ENCODE results near the gene AHRR.
A peak's percentile ranks its signal among the peaks of the same experiment; 100 is the strongest.

Gene AHRR

GRCh38 chr5:390623-391491, 69.3 kb downstream of the AHRR start:
- Histone ChIP-seq H3K36me3 (ENCODE audit: insufficient read depth, low read length) (no peaks in the 10 kb centered on the region; the same call in 1 of the 2 replicates), H3F3A (ENCODE audit: insufficient read depth, low read length) (no peaks in the 10 kb centered on the region), H4K20me1 (ENCODE audit: insufficient read depth, low read length) (no peaks in the 10 kb centered on the region), H3K79me2 (ENCODE audit: insufficient read depth, low read length) (no peaks in the 10 kb centered on the region), H3K27me3 (ENCODE audit: insufficient read depth, low read length) (no peaks in the 10 kb centered on the region), H3K4me2 (ENCODE audit: low read length) (peak overlapping the region; percentile 81), H2AFZ (ENCODE audit: low read length) (no peak overlapping the region), H3K9me3 (ENCODE audit: low read length) (peaks cover 4% of the 10 kb centered on the region; the same call in 1 of the 2 replicates), H3K4me1 (ENCODE audit: insufficient read depth, low read length, severe bottlenecking) (peaks cover 86% of the 10 kb centered on the region), H3K27ac (ENCODE audit: low read depth, low read length, poor library complexity, severe bottlenecking) (peak overlapping the region; percentile 90), H3K4me3 (ENCODE audit: low read depth, low read length, poor library complexity, severe bottlenecking) (peak overlapping the region; percentile 55), H3K9me2 (ENCODE audit: low read depth, low read length) (no peaks in the 10 kb centered on the region), H3K9ac (ENCODE audit: low read length) (peak overlapping the region; percentile 68)
- TF ChIP-seq EZH2 (IDR thresholded peaks at IDR 0.05; ENCODE audit: borderline replicate concordance, low read length) (no peak), CTCF (IDR thresholded peaks at IDR 0.05; ENCODE audit: low read length) (no peak)

GRCh38 chr5:392431-392988, 71.0 kb downstream of the AHRR start:
- TF ChIP-seq CTCF (IDR thresholded peaks at IDR 0.05; ENCODE audit: low read length) = no peak
- no peak for TF ChIP-seq EZH2 (IDR thresholded peaks at IDR 0.05; ENCODE audit: borderline replicate concordance, low read length)
- Histone ChIP-seq H3K9me2 (ENCODE audit: low read depth, low read length) (no peaks in the 10 kb centered on the region), H3K36me3 (ENCODE audit: insufficient read depth, low read length) (no peaks in the 10 kb centered on the region), H3K9me3 (ENCODE audit: low read length) (no peaks in the 10 kb centered on the region), H3F3A (ENCODE audit: insufficient read depth, low read length) (no peaks in the 10 kb centered on the region), H3K27ac (ENCODE audit: low read depth, low read length, poor library complexity, severe bottlenecking) (peak overlapping the region; percentile 95), H2AFZ (ENCODE audit: low read length) (no peak overlapping the region), H4K20me1 (ENCODE audit: insufficient read depth, low read length) (no peaks in the 10 kb centered on the region), H3K9ac (ENCODE audit: low read length) (peak overlapping the region; percentile 59), H3K79me2 (ENCODE audit: insufficient read depth, low read length) (no peaks in the 10 kb centered on the region), H3K4me1 (ENCODE audit: insufficient read depth, low read length, severe bottlenecking) (peaks cover 80% of the 10 kb centered on the region), H3K4me2 (ENCODE audit: low read length) (peak overlapping the region; percentile 57), H3K4me3 (ENCODE audit: low read depth, low read length, poor library complexity, severe bottlenecking) (peak overlapping the region; percentile 51), H3K27me3 (ENCODE audit: insufficient read depth, low read length) (no peaks in the 10 kb centered on the region)

GRCh38 chr5:393846-394275, 72.3 kb downstream of the AHRR start:
- Histone ChIP-seq H3K4me3 (ENCODE audit: low read depth, low read length, poor library complexity, severe bottlenecking) (peak overlapping the region; percentile 51), H3K36me3 (ENCODE audit: insufficient read depth, low read length) (no peaks in the 10 kb centered on the region), H3F3A (ENCODE audit: insufficient read depth, low read length) (no peaks in the 10 kb centered on the region), H3K9me2 (ENCODE audit: low read depth, low read length) (no peaks in the 10 kb centered on the region), H3K27ac (ENCODE audit: low read depth, low read length, poor library complexity, severe bottlenecking) (peak overlapping the region; percentile 95), H2AFZ (ENCODE audit: low read length) (no peak overlapping the region), H3K9me3 (ENCODE audit: low read length) (no peaks in the 10 kb centered on the region), H3K27me3 (ENCODE audit: insufficient read depth, low read length) (no peaks in the 10 kb centered on the region), H4K20me1 (ENCODE audit: insufficient read depth, low read length) (no peaks in the 10 kb centered on the region), H3K9ac (ENCODE audit: low read length) (peak overlapping the region; percentile 59; the same call in 1 of the 2 replicates), H3K4me2 (ENCODE audit: low read length) (peak overlapping the region; percentile 57), H3K4me1 (ENCODE audit: insufficient read depth, low read length, severe bottlenecking) (peaks cover 78% of the 10 kb centered on the region), H3K79me2 (ENCODE audit: insufficient read depth, low read length) (no peaks in the 10 kb centered on the region)
- no peak for TF ChIP-seq CTCF (IDR thresholded peaks at IDR 0.05; ENCODE audit: low read length)
- no peak for TF ChIP-seq EZH2 (IDR thresholded peaks at IDR 0.05; ENCODE audit: borderline replicate concordance, low read length)
